Lung (tissue), 12 donors: ENCODE data around the gene TRIM2. TPM values are rescaled to one million over a fixed set of nuclear protein-coding genes. Genes with fewer than 3 reads are reported as not detected.

Source experiments
- ATAC-seq: fragments of 200-7000 bp; cut with Tn5 transposase; one replicate; pipeline ENCODE4 v1.9.1; 2020; ENCODE audit warnings: moderate number of reproducible peaks; ENCODE audit not compliant: insufficient read depth, low FRiP score
- DNase-seq, 3 donors: peaks; one replicate each; pipeline ENCODE4 v3.0.0-alpha.2; 2013 to 2017
- H3K27ac ChIP-seq, 2 donors: one replicate each; pipeline ENCODE4 v1.5.1; 2013; ENCODE audit warnings: mild to moderate bottlenecking in 2 of 2, moderate library complexity in 2 of 2, control low read depth in 1 of 2, inconsistent platforms in 1 of 2, low read depth in 1 of 2, low read length in 1 of 2
- H3K27me3 ChIP-seq, 3 donors: one replicate each; pipeline ENCODE4 v1.5.1; 2013; ENCODE audit warnings: low read length in 2 of 3; ENCODE audit not compliant: control insufficient read depth in 3 of 3, insufficient read depth in 3 of 3
- H3K36me3 ChIP-seq, 4 donors: one replicate each; pipeline ENCODE4 v1.5.1; 2013; ENCODE audit warnings: low read length in 4 of 4, mild to moderate bottlenecking in 1 of 4, moderate library complexity in 1 of 4; ENCODE audit not compliant: control insufficient read depth in 4 of 4, insufficient read depth in 4 of 4
- H3K4me1 ChIP-seq, 5 donors: one replicate each; pipeline ENCODE4 v1.5.1; 2013; ENCODE audit warnings: low read length in 5 of 5, mild to moderate bottlenecking in 2 of 5, moderate library complexity in 1 of 5; ENCODE audit not compliant: control insufficient read depth in 5 of 5, insufficient read depth in 5 of 5
- H3K4me3 ChIP-seq: one replicate; pipeline ENCODE4 v1.5.1; 2013; ENCODE audit warnings: mild to moderate bottlenecking, control low read depth, moderate library complexity
- H3K9ac ChIP-seq, 2 donors: one replicate each; pipeline ENCODE4 v1.5.1; 2013; ENCODE audit warnings: low read length in 2 of 2, control low read depth in 1 of 2; ENCODE audit not compliant: insufficient read depth in 1 of 2
- H3K9me3 ChIP-seq, 4 donors: one replicate each; pipeline ENCODE4 v1.5.1; 2013; ENCODE audit warnings: low read length in 3 of 4, mild to moderate bottlenecking in 1 of 4, moderate library complexity in 1 of 4; ENCODE audit not compliant: control insufficient read depth in 4 of 4, insufficient read depth in 3 of 4
- WGBS, 2 donors: extraction: QIAGEN DNeasy Blood & Tissue Kit; methylation state at CpG; one replicate each; pipeline ENCODE4 v1.1.7; 2013; 5-methylcytosine and 5-hydroxymethylcytosine counted together
- polyA plus RNA-seq, 2 donors: library from polyadenylated mRNA; stranded (reverse); fragments of 200-250 nt; gene quantifications; one replicate each; pipeline ENCODE4 v1.2.1, GENCODE V29; 2013
- total RNA-seq, 2 donors: library from RNA; depleted of rRNA in 1 of 2; stranded (reverse); fragments of >200 nt in 1 of 2; gene quantifications; one replicate each; pipeline ENCODE4 v1.2.1, GENCODE V29; 2014 to 2021
- TF ChIP-seq, protein P1 (sequence below): IDR thresholded peaks from 2 replicates; pipeline ENCODE4 v1.5.1; 2012; ENCODE audit warnings: mild to moderate bottlenecking; ENCODE audit errors: control extremely low read depth, extremely low read depth
- donor health status: control.
- donor health status: control.
- donor health status: Bipolar disorder and iron deficiency.
- donor health status: healthy.
- donor health status: DM: yes; HTN: yes; CAD: no.

The TRIM2 gene
- total and polyA plus RNA-seq, 4 donors, result 9.1 to 74.0 (median 38.1) TPM

- TF ChIP-seq, protein P1, sequence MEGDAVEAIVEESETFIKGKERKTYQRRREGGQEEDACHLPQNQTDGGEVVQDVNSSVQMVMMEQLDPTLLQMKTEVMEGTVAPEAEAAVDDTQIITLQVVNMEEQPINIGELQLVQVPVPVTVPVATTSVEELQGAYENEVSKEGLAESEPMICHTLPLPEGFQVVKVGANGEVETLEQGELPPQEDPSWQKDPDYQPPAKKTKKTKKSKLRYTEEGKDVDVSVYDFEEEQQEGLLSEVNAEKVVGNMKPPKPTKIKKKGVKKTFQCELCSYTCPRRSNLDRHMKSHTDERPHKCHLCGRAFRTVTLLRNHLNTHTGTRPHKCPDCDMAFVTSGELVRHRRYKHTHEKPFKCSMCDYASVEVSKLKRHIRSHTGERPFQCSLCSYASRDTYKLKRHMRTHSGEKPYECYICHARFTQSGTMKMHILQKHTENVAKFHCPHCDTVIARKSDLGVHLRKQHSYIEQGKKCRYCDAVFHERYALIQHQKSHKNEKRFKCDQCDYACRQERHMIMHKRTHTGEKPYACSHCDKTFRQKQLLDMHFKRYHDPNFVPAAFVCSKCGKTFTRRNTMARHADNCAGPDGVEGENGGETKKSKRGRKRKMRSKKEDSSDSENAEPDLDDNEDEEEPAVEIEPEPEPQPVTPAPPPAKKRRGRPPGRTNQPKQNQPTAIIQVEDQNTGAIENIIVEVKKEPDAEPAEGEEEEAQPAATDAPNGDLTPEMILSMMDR, result no peak
- no peaks in the 10 kb centered on the region for H3K27me3 ChIP-seq
- H3K36me3 ChIP-seq, result peaks cover 0 to 31% (median 13%) of the 10 kb centered on the region in 4 donors
- H3K27ac ChIP-seq, result no peak overlapping the region
- peaks cover 0 to 4% (median 2%) of the 10 kb centered on the region in 4 donors for H3K9me3 ChIP-seq
- ATAC-seq (no peak), DNase-seq (no peak)
- H3K4me3 ChIP-seq, result no peak overlapping the region
- H3K9ac ChIP-seq, result no peak overlapping the region
- H3K4me1 ChIP-seq, result peaks cover 0 to 2% (median 0%) of the 10 kb centered on the region in 5 donors
- WGBS, 2 donors, result 95 to 97% methylated on average over 4 of the region's 4 CpGs
These were observed 77.8 kb downstream of the TRIM2 start for GRCh38 chr4:153282023-153282422.

DNA sequence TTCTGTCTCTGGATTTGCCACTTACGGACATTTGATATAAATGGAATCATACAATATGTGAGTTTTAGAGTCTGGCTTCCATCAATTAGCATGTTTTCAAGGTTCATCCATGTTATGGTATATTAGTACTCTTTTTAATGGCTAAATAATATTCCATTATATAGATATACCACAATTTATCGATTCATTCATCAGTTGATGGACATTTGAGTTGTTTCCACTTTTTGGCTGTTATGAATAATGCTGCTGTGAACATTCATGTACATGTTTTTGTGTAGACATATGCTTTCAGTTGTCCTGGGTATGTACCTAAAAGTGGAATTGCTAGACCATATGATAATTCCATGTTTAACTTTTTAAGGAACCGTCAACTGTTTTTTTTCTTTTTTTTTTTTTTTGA, 79.0 kb downstream of the TRIM2 start:
- DNase-seq, result no peak
- no peaks in the 10 kb centered on the region for H3K27me3 ChIP-seq
- peaks cover 0 to 4% (median 1%) of the 10 kb centered on the region in 4 donors for H3K9me3 ChIP-seq
- TF ChIP-seq, protein P1, result no peak
- ATAC-seq, result no peak
- H3K27ac ChIP-seq, result no peak overlapping the region
- H3K9ac ChIP-seq, result no peak overlapping the region
- H3K4me3 ChIP-seq, result no peak overlapping the region
- H3K36me3 ChIP-seq, result peaks cover 0 to 20% (median 10%) of the 10 kb centered on the region in 4 donors
- WGBS, 2 donors, result 94 to 98% methylated on average over 3 of the region's 3 CpGs
- no peaks in the 10 kb centered on the region for H3K4me1 ChIP-seq

GRCh38 chr4:153290134-153290533, 85.9 kb downstream of the TRIM2 start:
- peaks cover 0 to 19% (median 9%) of the 10 kb centered on the region in 5 donors for H3K4me1 ChIP-seq
- H3K4me3 ChIP-seq, result no peak overlapping the region
- 91 to 97% methylated on average over 3 of the region's 3 CpGs for WGBS, 2 donors
- TF ChIP-seq, protein P1, result no peak
- ATAC-seq (no peak), DNase-seq (no peak)
- H3K36me3 ChIP-seq, result peaks cover under 1 to 19% (median 7%) of the 10 kb centered on the region in 4 donors
- no peaks in the 10 kb centered on the region for H3K9me3 ChIP-seq
- no peak overlapping the region for H3K27ac ChIP-seq
- no peaks in the 10 kb centered on the region for H3K27me3 ChIP-seq
- H3K9ac ChIP-seq, result no peak overlapping the region

DNA sequence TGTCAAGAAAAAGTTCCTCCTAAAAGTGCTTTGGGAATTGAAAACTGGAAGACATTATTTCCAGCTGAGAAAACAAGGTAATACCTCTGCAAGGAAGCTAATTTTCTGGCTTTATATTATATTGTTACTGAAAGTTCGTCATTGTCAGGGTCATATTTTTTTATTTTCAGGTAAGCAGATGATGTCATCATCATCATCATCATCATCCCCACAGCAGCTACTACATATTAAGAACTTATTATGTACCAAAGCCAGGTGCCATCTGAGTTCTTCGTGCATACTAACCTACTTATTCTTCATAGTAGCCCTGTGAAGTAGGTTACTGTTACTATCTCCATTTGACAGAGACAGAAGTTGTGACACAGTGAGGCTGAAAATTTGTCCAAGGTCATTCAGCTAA, 87.3 kb downstream of the TRIM2 start:
- no peak for ATAC-seq
- peaks cover 2 to 23% (median 12%) of the 10 kb centered on the region in 4 donors for H3K36me3 ChIP-seq

More for the DNA sequence above, 87.3 kb downstream of the TRIM2 start:
- Histone ChIP-seq H3K4me1 (peaks cover 0 to 31% (median 13%) of the 10 kb centered on the region in 5 donors), H3K27me3 (no peaks in the 10 kb centered on the region), H3K27ac (no peak overlapping the region), H3K9me3 (no peaks in the 10 kb centered on the region), H3K4me3 (no peak overlapping the region), H3K9ac (no peak overlapping the region)
- no peak for DNase-seq
- TF ChIP-seq, protein P1, result no peak
- WGBS, 2 donors, result 90 to 93% methylated on average over 2 of the region's 2 CpGs
